ENCODE data around the gene MTURN.

- no peak for TF ChIP-seq ZBTB7A (IDR thresholded peaks at IDR 0.05; ENCODE audit: low read depth)
- TF ChIP-seq TAF1 (IDR thresholded peaks at IDR 0.05; ENCODE audit: low read depth), result no peak
- no peak for TF ChIP-seq RAD21 (IDR thresholded peaks at IDR 0.05; ENCODE audit: low read depth)
- TF ChIP-seq YY1 (IDR thresholded peaks at IDR 0.05; ENCODE audit: low read depth), result no peak
- no peak for TF ChIP-seq EP300 (IDR thresholded peaks at IDR 0.05; ENCODE audit: borderline replicate concordance)
- TF ChIP-seq REST (IDR thresholded peaks at IDR 0.05; ENCODE audit: low read depth), result no peak
- TF ChIP-seq CEBPB (IDR thresholded peaks at IDR 0.05), result no peak
- no peak for TF ChIP-seq MAX (IDR thresholded peaks at IDR 0.05)
- TF ChIP-seq FOXM1 (IDR thresholded peaks at IDR 0.05; ENCODE audit: borderline replicate concordance, low read depth), result no peak
- TF ChIP-seq NFIC (IDR thresholded peaks at IDR 0.05), result no peak
- TF ChIP-seq EGR1 (IDR thresholded peaks at IDR 0.05), result no peak
- TF ChIP-seq USF1 (IDR thresholded peaks at IDR 0.05), result no peak
These were observed 14.2 kb downstream of the MTURN start for GRCh38 chr7:30148951-30149459.

Measured in Ishikawa (cell line).